COLO668 (cell line): ENCODE results near the gene ITM2B.

Experiments
- DNase-seq: peaks from one replicate; lab custom pipeline; 2025; ENCODE audit not compliant: unreplicated experiment; lab: John Stamatoyannopoulos, UW

The ITM2B gene

DNA sequence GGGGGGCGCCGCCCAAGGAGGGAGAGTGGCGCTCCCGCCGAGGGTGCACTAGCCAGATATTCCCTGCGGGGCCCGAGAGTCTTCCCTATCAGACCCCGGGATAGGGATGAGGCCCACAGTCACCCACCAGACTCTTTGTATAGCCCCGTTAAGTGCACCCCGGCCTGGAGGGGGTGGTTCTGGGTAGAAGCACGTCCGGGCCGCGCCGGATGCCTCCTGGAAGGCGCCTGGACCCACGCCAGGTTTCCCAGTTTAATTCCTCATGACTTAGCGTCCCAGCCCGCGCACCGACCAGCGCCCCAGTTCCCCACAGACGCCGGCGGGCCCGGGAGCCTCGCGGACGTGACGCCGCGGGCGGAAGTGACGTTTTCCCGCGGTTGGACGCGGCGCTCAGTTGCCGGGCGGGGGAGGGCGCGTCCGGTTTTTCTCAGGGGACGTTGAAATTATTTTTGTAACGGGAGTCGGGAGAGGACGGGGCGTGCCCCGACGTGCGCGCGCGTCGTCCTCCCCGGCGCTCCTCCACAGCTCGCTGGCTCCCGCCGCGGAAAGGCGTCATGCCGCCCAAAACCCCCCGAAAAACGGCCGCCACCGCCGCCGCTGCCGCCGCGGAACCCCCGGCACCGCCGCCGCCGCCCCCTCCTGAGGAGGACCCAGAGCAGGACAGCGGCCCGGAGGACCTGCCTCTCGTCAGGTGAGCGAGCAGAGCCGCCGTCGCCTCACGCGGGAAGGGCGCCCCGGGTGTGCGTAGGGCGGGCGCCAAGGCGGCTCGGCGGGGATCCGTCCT lies 70.5 kb downstream of the ITM2B start, which contains the start of gene RB1:
TSS of gene RB1 (plus strand) at position 393 of the 784 bp plus-strand sequence. CDS start at position 555, 162 bp downstream.
- peak; percentile 99 for DNase-seq

GRCh38 chr13:48304143-48304876 lies 71.3 kb downstream of the ITM2B start:
- DNase-seq = peak; percentile 45

DNA sequence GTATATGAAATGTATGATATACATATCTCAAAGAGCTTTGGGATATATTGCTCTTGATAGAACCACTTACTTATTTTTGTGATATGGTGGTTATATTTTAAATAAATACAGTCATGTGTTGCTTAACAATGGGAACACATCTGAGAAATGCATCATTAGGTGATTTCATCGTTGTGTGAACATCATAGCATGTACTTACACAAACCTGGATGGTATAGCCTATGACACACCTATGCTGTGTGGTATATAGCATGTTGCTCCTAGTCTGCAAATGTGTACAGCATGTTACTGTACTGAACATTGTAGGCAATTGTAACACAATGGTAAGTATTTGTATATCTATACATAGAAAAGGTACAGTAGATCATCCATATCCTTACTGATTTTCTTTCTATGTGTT lies 78.2 kb downstream of the ITM2B start:
- DNase-seq = no peak

DNA sequence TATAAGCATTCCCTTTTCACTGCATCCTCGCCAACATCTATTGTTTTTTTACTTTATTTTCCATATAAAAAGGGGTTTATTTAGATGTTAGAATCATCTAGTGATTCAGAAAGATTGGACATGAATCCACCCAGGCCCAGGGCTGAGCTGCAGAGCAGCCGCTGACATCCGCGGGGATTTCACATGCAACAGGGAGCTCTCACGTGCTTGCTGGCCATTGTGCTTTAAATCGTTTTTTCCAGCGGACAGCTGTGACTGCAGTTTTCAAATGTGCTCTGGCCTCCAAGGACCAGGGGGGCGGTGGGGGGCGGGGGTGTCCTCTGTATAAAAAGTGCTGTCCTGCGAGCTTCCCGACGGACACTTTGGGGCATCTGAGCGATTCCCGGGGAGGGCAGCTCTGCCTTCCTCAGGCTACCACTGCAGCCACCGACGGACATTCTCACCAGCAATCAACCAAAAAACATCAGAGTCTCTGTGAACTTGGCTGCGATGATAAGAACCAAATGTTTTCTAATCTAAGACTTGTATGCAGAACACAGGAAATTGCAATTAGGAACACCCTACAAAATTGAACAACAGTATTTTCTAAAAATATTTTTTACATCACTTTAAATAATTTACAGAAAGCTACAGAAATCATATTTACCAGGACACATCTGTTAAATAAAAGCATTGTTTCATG lies 83.1 kb downstream of the ITM2B start:
- DNase-seq = no peak

DNA sequence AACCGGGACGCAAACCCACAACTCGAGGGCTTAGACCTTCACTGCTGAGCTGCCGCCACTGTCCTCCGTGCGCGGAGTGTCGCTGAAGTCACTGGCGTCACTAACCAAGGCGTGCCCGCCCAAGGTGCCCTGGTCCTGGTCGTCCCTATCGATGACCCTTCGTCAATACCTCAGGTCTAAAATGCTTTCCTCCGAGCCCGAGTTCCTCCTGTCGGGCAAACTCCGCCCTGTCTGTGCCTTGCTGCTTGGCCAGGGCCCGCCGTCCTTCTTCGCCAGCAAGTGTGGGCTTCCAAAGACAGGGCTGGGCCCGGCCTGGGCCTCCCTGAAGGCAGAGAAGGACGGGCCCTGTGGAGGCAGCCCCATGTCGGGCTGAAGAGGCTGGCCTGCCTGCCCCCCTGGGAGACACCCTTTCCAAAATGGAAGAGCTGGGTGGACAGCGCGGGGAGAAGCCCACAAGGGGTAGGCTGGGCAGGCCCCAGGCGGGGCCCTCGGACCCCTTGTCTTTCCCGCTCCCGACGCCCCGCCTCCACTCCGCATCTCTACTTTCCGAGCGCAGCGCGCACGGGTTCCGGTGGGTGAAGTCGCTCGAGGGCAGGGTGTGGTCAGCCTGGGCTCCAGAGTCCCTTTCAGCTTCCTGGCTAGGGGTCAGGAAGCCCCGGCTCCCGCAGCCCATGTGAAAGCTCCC lies 84.0 kb downstream of the ITM2B start:
- no peak for DNase-seq

GRCh38 chr13:48317511-48318376 lies 84.7 kb downstream of the ITM2B start:
- DNase-seq = no peak

DNA sequence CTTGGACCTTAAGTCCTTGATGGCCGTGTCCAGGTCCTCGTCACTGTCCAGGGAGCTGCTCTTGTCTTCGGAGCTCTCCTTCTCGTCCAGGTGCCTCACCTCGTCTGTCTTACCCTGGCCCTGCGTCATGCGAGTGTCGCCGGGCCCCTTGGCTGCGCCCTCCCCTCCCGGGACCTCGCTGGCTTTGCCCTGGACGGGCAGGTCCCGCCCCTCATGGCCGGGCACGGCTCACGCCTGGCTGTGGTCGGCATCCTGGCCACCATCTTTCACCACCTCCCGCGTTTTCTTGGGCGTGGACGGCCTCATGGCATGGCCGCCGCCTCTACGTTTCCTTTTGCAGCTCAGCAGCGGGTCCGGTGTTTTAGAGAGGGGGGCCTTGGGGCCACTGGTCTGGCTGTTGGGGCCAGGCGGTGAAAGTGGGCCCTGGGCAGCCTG lies 85.4 kb downstream of the ITM2B start:
- DNase-seq = no peak

- DNase-seq = no peak
These were observed 86.0 kb downstream of the ITM2B start for GRCh38 chr13:48318821-48319511.
